Embryonic facial prominence (tissue), 1 donor: ENCODE data around the gene SHROOM3.
"Not testable (repeated sequence)": the region's sequence is repeated elsewhere in the genome, so short reads cannot be mapped to it uniquely, and the experiment has no call there.

Source experiments
- DNase-seq: peaks from one replicate; pipeline ENCODE4 v3.0.0-alpha.2; 2016; ENCODE audit errors: extremely low spot score

Gene SHROOM3

GRCh38 chr4:76696109-76696508, 261.1 kb downstream of the SHROOM3 start:
- no peak for DNase-seq

GRCh38 chr4:76697129-76697803, 262.2 kb downstream of the SHROOM3 start:
- no peak for DNase-seq

- no peak for DNase-seq
These were observed 263.1 kb downstream of the SHROOM3 start for GRCh38 chr4:76698141-76698540.

- DNase-seq = no peak
These were observed 264.8 kb downstream of the SHROOM3 start for GRCh38 chr4:76699751-76700310.

GRCh38 chr4:76702440-76703122, 267.6 kb downstream of the SHROOM3 start:
- DNase-seq = no peak

GRCh38 chr4:76703123-76703490, 268.1 kb downstream of the SHROOM3 start:
- no peak for DNase-seq

GRCh38 chr4:76703676-76704075, 268.6 kb downstream of the SHROOM3 start:
- no peak for DNase-seq

GRCh38 chr4:76704133-76704881, 269.3 kb downstream of the SHROOM3 start:
- DNase-seq = no peak

GRCh38 chr4:76705472-76705871, 270.4 kb downstream of the SHROOM3 start:
- DNase-seq = no peak

GRCh38 chr4:76706581-76706980, 271.6 kb downstream of the SHROOM3 start:
- no peak for DNase-seq

GRCh38 chr4:76708971-76709771, 274.1 kb downstream of the SHROOM3 start:
- DNase-seq = no peak

- no peak for DNase-seq
These were observed 274.7 kb downstream of the SHROOM3 start for GRCh38 chr4:76709772-76710090.

- DNase-seq = no peak
These were observed 277.5 kb downstream of the SHROOM3 start for GRCh38 chr4:76712564-76712963.

GRCh38 chr4:76714226-76714625, 279.2 kb downstream of the SHROOM3 start:
- DNase-seq = no peak

GRCh38 chr4:76716020-76716419, 281.0 kb downstream of the SHROOM3 start:
- DNase-seq = no peak

- no peak for DNase-seq
These were observed 281.6 kb downstream of the SHROOM3 start for GRCh38 chr4:76716658-76717057.

GRCh38 chr4:76717431-76717830, 282.4 kb downstream of the SHROOM3 start:
- no peak for DNase-seq

- no peak for DNase-seq
These were observed 283.0 kb downstream of the SHROOM3 start for GRCh38 chr4:76718021-76718420.

GRCh38 chr4:76718831-76719230, 283.8 kb downstream of the SHROOM3 start:
- DNase-seq = no peak

GRCh38 chr4:76720121-76720520, 285.1 kb downstream of the SHROOM3 start:
- no peak for DNase-seq

- not testable (repeated sequence) for DNase-seq
These were observed 287.1 kb downstream of the SHROOM3 start for GRCh38 chr4:76722146-76722545.

GRCh38 chr4:76722838-76723237, 287.8 kb downstream of the SHROOM3 start:
- no peak for DNase-seq
